GM12872 (cell line): ENCODE results near the gene VSIG1.

Experiments used
- TF ChIP-seq, protein P1 (sequence below): IDR thresholded peaks from 3 replicates; pipeline ENCODE4 v1.5.1; 2011; ENCODE audit warnings: low read depth, mild to moderate bottlenecking, low read length, moderate library complexity; ENCODE audit not compliant: insufficient read depth

Gene VSIG1

GRCh38 chrX:108064613-108065012 is 19.7 kb downstream of the VSIG1 start:
- TF ChIP-seq, protein P1, sequence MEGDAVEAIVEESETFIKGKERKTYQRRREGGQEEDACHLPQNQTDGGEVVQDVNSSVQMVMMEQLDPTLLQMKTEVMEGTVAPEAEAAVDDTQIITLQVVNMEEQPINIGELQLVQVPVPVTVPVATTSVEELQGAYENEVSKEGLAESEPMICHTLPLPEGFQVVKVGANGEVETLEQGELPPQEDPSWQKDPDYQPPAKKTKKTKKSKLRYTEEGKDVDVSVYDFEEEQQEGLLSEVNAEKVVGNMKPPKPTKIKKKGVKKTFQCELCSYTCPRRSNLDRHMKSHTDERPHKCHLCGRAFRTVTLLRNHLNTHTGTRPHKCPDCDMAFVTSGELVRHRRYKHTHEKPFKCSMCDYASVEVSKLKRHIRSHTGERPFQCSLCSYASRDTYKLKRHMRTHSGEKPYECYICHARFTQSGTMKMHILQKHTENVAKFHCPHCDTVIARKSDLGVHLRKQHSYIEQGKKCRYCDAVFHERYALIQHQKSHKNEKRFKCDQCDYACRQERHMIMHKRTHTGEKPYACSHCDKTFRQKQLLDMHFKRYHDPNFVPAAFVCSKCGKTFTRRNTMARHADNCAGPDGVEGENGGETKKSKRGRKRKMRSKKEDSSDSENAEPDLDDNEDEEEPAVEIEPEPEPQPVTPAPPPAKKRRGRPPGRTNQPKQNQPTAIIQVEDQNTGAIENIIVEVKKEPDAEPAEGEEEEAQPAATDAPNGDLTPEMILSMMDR: no peak

GRCh38 chrX:108068121-108068520 is 23.3 kb downstream of the VSIG1 start:
- TF ChIP-seq, protein P1: no peak

DNA sequence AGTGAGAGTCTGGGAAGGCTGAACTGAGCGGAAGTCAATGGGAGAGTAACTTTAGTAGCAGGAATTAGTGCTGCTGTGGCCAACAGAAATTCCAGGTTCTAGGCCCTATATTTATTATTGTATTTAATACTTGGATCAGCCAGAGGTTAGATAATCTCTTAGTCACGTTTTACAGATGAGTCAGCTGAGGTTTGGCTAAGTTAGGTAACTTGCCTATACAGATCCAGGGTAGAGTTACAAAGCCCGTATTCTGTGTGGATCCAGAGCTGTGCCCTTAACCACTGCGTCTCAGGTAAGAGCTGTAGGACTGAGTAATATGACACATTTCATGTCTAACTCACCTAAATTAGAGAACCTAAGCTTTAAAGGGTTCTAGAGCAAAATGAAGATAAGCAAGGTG is 26.0 kb downstream of the VSIG1 start:
- TF ChIP-seq, protein P1: no peak

DNA sequence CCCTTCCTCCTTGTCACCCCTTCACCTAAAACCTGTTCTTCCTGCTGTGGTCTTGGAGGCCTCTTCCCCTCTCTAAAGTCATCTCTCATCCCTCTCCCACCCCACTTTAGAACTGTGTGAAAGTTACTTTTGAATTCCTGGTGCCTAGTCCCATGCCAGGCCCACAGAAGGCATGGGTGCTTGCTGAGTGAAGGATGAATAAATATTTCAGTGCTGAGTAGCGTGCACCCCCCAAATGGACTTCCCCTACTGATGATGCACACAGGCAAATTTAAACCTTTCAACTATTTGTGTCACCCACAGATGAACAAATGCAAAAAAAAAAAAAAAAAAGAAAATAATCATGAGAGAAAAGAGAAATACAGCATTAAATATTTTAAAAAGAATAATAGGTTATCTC is 26.7 kb downstream of the VSIG1 start:
- TF ChIP-seq, protein P1: no peak

- TF ChIP-seq, protein P1: no peak
Observed at GRCh38 chrX:108072746-108073145, 27.9 kb downstream of the VSIG1 start.

GRCh38 chrX:108081110-108081509 is 36.2 kb downstream of the VSIG1 start:
- TF ChIP-seq, protein P1: no peak

GRCh38 chrX:108087792-108088191 is 42.9 kb downstream of the VSIG1 start:
- TF ChIP-seq, protein P1: no peak

- TF ChIP-seq, protein P1: no peak
Observed at GRCh38 chrX:108088511-108088910, 43.6 kb downstream of the VSIG1 start.
